Endothelial cell (in vitro differentiated cells): Measurements from ENCODE around the gene MS4A3. TPM values are rescaled to one million over a fixed set of nuclear protein-coding genes. Genes with fewer than 3 reads are reported as not detected.
"Not testable (repeated sequence)": the region's sequence is repeated elsewhere in the genome, so short reads cannot be mapped to it uniquely, and the experiment has no call there.

Experiments
- DNase-seq: peaks from one replicate; pipeline ENCODE4 v3.0.0; 2021; ENCODE audit warnings: low spot score
- H3K27ac Mint-ChIP-seq: one replicate; pipeline ENCODE4 v1.8.0; 2021; ENCODE audit warnings: mixed read lengths, inconsistent platforms; ENCODE audit not compliant: unreplicated experiment
- H3K27me3 Mint-ChIP-seq: one replicate; pipeline ENCODE4 v1.8.0; 2021; ENCODE audit warnings: mild to moderate bottlenecking, moderate library complexity, mixed read lengths, inconsistent platforms; ENCODE audit not compliant: unreplicated experiment
- H3K36me3 Mint-ChIP-seq: one replicate; pipeline ENCODE4 v1.8.0; 2021; ENCODE audit warnings: mild to moderate bottlenecking, low read depth, mixed read lengths, inconsistent platforms; ENCODE audit not compliant: unreplicated experiment
- H3K4me1 Mint-ChIP-seq: one replicate; pipeline ENCODE4 v1.8.0; 2021; ENCODE audit warnings: mild to moderate bottlenecking, mixed read lengths, inconsistent platforms; ENCODE audit not compliant: unreplicated experiment
- H3K4me3 Mint-ChIP-seq: one replicate; pipeline ENCODE4 v1.8.0; 2021; ENCODE audit warnings: mild to moderate bottlenecking, mixed read lengths, inconsistent platforms; ENCODE audit not compliant: unreplicated experiment
- H3K9me3 Mint-ChIP-seq: one replicate; pipeline ENCODE4 v1.8.0; 2021; ENCODE audit warnings: mixed read lengths, inconsistent platforms; ENCODE audit not compliant: unreplicated experiment
- total RNA-seq: library from RNA; stranded (reverse); fragmentation: NEBNext Ultra II Directional; extraction: Animal tissue kit (Norgen Biotek cat#: 25700); gene quantifications from one replicate; pipeline ENCODE4 v1.2.1, GENCODE V29; 2021; ENCODE audit not compliant: unreplicated experiment
- TF ChIP-seq, protein P1 (sequence below): fragments of 200-600 bp; sonication (generic); IDR thresholded peaks from one replicate; pipeline ENCODE4 v1.5.0; 2021; ENCODE audit warnings: antibody characterized with exemption; ENCODE audit not compliant: unreplicated experiment

Gene MS4A3
- total RNA-seq, 1 donor from 2014 or later = 1.4 TPM

- Mint-ChIP-seq H3K9me3 (no peaks in the 10 kb centered on the region), H3K27ac (no peak within 1 kb of the TSS), H3K27me3 (no peaks in the 10 kb centered on the region), H3K4me1 (no peaks in the 10 kb centered on the region), H3K4me3 (no peak within 1 kb of the TSS), H3K36me3 (no peaks in the 10 kb centered on the region)
- TF ChIP-seq, protein P1, sequence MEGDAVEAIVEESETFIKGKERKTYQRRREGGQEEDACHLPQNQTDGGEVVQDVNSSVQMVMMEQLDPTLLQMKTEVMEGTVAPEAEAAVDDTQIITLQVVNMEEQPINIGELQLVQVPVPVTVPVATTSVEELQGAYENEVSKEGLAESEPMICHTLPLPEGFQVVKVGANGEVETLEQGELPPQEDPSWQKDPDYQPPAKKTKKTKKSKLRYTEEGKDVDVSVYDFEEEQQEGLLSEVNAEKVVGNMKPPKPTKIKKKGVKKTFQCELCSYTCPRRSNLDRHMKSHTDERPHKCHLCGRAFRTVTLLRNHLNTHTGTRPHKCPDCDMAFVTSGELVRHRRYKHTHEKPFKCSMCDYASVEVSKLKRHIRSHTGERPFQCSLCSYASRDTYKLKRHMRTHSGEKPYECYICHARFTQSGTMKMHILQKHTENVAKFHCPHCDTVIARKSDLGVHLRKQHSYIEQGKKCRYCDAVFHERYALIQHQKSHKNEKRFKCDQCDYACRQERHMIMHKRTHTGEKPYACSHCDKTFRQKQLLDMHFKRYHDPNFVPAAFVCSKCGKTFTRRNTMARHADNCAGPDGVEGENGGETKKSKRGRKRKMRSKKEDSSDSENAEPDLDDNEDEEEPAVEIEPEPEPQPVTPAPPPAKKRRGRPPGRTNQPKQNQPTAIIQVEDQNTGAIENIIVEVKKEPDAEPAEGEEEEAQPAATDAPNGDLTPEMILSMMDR = no peak
- no peak for DNase-seq
Observed at GRCh38 chr11:60040109-60040508, 16.4 kb upstream of the MS4A3 start, which contains the start of gene OOSP2. TSS of gene OOSP2 (plus strand) at chr11:60040409. CDS start at chr11:60040460, 51 bp downstream.

DNA sequence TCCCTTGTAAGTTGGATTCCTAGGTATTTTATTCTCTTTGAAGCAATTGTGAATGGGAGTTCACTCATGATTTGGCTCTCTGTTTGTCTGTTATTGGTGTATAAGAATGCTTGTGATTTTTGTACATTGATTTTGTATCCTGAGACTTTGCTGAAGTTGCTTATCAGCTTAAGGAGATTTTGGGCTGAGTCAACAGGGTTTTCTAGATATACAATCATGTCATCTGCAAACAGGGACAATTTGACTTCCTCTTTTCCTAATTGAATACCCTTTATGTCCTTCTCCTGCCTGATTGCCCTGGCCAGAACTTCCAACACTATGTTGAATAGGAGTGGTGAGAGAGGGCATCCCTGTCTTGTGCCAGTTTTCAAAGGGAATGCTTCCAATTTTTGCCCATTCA lies 6.0 kb upstream of the MS4A3 start:
- H3K4me1 Mint-ChIP-seq, H3K36me3 Mint-ChIP-seq, H3K27ac Mint-ChIP-seq, DNase-seq, H3K9me3 Mint-ChIP-seq, H3K4me3 Mint-ChIP-seq, H3K27me3 Mint-ChIP-seq: not testable (repeated sequence)

GRCh38 chr11:60050839-60051238 lies 5.6 kb upstream of the MS4A3 start:
- not testable (repeated sequence) for DNase-seq, H3K4me1 Mint-ChIP-seq, H3K27me3 Mint-ChIP-seq, H3K9me3 Mint-ChIP-seq, H3K36me3 Mint-ChIP-seq, H3K27ac Mint-ChIP-seq, H3K4me3 Mint-ChIP-seq

- Mint-ChIP-seq H3K4me1 (peaks cover 19% of the 10 kb centered on the region), H3K36me3 (no peaks in the 10 kb centered on the region), H3K4me3 (no peak overlapping the region), H3K27ac (no peak overlapping the region), H3K27me3 (no peaks in the 10 kb centered on the region), H3K9me3 (no peaks in the 10 kb centered on the region)
- DNase-seq = no peak
- TF ChIP-seq, protein P1 = no peak
Observed at GRCh38 chr11:60059052-60059451, 2.6 kb downstream of the MS4A3 start.

DNA sequence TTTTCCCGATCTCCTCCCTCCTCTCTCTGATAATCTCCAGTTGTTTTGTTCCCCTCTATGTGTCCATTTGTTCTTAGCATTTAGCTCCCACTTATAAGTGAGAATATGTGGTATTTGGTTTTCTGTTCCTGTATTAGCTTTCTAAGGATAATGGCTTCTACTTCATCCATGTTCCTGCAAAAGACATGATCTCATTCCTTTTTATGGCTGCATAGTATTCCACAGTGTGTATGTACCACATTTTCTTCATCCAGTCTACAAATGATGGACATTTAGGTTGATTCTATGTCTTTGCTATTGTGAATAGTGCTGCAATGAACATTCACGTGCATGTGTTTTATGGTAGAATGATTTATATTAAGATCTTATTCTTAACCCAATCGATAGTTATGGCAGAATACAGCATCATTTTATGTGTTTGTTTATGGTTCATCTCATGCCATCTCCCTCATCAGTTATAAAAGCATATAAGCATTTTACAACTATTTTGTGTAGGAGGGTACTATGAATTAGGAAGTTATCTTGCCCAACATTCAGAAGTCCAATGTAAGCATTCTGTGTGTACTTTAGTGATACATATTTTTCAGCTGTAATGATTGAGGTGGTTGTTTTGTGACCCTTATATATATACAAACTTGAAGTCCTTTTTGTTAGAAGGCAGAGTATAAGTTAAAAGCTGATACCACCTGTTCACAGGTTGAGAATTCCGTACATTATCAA lies 3.2 kb downstream of the MS4A3 start:
- H3K4me1 Mint-ChIP-seq = peaks cover 19% of the 10 kb centered on the region
- no peaks in the 10 kb centered on the region for H3K9me3 Mint-ChIP-seq
- no peak for DNase-seq
- no peaks in the 10 kb centered on the region for H3K27me3 Mint-ChIP-seq
- TF ChIP-seq, protein P1 = no peak
- H3K4me3 Mint-ChIP-seq = no peak overlapping the region
- no peak overlapping the region for H3K27ac Mint-ChIP-seq
- H3K36me3 Mint-ChIP-seq = no peaks in the 10 kb centered on the region

DNA sequence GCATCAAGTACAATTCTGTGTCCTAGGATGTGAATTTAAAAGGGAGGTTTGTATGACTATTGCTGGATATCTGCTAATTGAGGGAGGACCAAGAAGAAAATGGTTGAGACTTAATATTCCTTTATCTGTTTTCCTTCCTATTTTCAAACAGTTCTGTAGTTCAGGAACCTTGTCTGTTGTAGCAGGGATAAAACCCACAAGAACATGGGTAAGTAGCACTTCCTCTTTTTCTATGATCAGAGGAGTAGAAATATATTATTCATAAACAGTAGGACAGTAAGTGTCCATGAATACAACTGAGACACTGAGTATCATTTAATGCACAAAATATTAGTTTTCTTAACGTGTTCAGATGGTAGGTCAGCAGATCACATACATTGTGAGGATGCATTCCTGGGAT lies 7.6 kb downstream of the MS4A3 start:
- H3K9me3 Mint-ChIP-seq = no peaks in the 10 kb centered on the region
- TF ChIP-seq, protein P1 = no peak
- H3K27ac Mint-ChIP-seq = no peak overlapping the region
- DNase-seq = no peak
- H3K4me1 Mint-ChIP-seq = no peaks in the 10 kb centered on the region
- H3K4me3 Mint-ChIP-seq = no peak overlapping the region
- no peaks in the 10 kb centered on the region for H3K27me3 Mint-ChIP-seq
- H3K36me3 Mint-ChIP-seq = no peaks in the 10 kb centered on the region
